OCI-LY3 (cell line): Measurements from ENCODE around the gene PILRB.

Source experiments
- H2AFZ ChIP-seq: fragments of 200-600, 300-600 bp; shearing (Covaris generic); 2 replicates; pipeline ENCODE4 v1.6.0; 2014; ENCODE audit warnings: antibody characterized with exemption, low read depth, low read length
- H3K27ac ChIP-seq: fragments of 200-600, 300-600 bp; sonication (generic); 2 replicates; pipeline ENCODE4 v1.5.1; 2014; ENCODE audit warnings: mild to moderate bottlenecking, low read length, moderate library complexity, mixed read lengths
- H3K27me3 ChIP-seq: fragments of 200-600, 300-600 bp; sonication (generic); 2 replicates; pipeline ENCODE4 v1.6.1; 2014; ENCODE audit warnings: low read depth, low read length, mixed read lengths
- H3K36me3 ChIP-seq: fragments of 200-600, 300-600 bp; sonication (generic); replicated peaks from 2 replicates; pipeline ENCODE3; 2014; ENCODE audit warnings: low read depth, low read length, mixed read lengths
- H3K4me1 ChIP-seq: fragments of 300-600, 200-600 bp; sonication (generic); 2 replicates; pipeline ENCODE4 v1.6.1; 2014; ENCODE audit warnings: low read length, mixed read lengths
- H3K4me2 ChIP-seq: fragments of 200-600, 300-600 bp; sonication (generic); 2 replicates; pipeline ENCODE4 v1.6.1; 2014; ENCODE audit warnings: low read length, mixed read lengths
- H3K4me3 ChIP-seq: fragments of 300-600, 200-600 bp; sonication (generic); 2 replicates; pipeline ENCODE4 v1.5.1; 2014; ENCODE audit warnings: antibody characterized with exemption, mild to moderate bottlenecking, low read length, moderate library complexity
- H3K79me2 ChIP-seq: fragments of 300-600, 200-600 bp; shearing (Covaris generic); 2 replicates; pipeline ENCODE4 v1.6.1; 2014; ENCODE audit warnings: mild to moderate bottlenecking, low read length, mixed read lengths
- H3K9ac ChIP-seq: fragments of 300-600, 200-600 bp; shearing (Covaris generic); 2 replicates; pipeline ENCODE4 v1.6.0; 2014; ENCODE audit warnings: mild to moderate bottlenecking, low read length, moderate library complexity
- H3K9me3 ChIP-seq: fragments of 200-600, 300-600 bp; shearing (Covaris generic); 2 replicates; pipeline ENCODE4 v1.6.1; 2014; ENCODE audit warnings: low read length, mixed read lengths; ENCODE audit not compliant: insufficient read depth
- H4K20me1 ChIP-seq: fragments of 200-600, 300-600 bp; sonication (generic); 2 replicates; pipeline ENCODE4 v1.6.1; 2016; ENCODE audit warnings: low read length, mixed read lengths; ENCODE audit not compliant: insufficient read depth
- EZH2phosphoT487 ChIP-seq: fragments of 200-600 bp; shearing (Covaris generic); IDR thresholded peaks from 2 replicates; pipeline ENCODE4 v1.6.1; 2018; ENCODE audit warnings: antibody characterized with exemption, mixed run types, low read depth
- TF ChIP-seq, protein P1 (sequence below): fragments of 200-600, 300-600 bp; sonication (generic); IDR thresholded peaks from 2 replicates; pipeline ENCODE4 v1.5.1; 2014; ENCODE audit warnings: antibody characterized with exemption, low read length, low read depth

Gene PILRB

DNA sequence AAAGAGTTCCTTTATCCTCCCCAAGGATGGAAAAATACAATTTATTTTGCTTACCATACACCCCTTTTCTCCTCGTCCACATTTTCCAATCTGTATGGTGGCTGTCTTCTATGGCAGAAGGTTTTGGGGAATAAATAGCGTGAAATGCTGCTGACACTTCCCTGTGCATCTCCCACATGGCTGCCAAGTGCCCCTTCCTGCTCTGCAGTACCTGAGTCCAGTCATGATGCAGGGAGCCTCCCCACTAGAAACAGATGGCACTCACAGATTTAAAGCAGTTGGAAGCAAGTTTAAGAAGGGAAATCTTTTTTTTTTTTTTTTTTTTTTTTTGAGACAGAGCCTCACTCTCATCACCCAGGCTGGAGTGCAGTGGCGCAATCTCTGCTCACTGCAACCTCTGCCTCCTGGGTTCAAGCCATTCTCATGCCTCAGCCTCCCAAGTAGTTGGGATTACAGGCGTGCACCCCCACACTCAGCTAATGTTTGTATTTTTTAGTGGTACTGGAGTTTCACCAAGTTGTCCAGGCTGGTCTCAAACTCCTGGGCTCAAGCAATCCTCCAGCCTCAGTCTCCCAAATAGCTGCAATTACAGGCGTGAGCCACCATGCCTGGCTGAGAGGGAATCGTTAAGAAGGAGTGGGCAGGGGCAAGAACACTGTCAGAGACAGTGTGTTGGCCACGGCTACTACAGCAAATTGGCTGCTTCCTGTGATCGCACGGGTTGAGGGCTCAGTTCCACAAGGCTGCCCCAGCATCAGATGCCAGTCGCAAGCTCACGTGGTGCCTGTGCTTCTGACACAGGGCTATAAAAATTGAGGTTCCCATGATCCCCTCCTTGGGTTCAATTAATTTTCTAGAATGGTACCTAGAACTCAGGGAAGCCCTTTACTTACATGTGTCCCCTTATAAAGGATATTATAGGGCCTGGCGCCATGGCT, 10.0 kb downstream of the PILRB start:
- H3K79me2 ChIP-seq, result no peaks in the 10 kb centered on the region
- H3K4me1 ChIP-seq, result peaks cover 78% of the 10 kb centered on the region
- no peaks in the 10 kb centered on the region for H4K20me1 ChIP-seq
- peak overlapping the region; percentile 50; the same call in 1 of the 2 replicates for H3K9ac ChIP-seq
- no peak for TF ChIP-seq EZH2phosphoT487
- TF ChIP-seq, protein P1, sequence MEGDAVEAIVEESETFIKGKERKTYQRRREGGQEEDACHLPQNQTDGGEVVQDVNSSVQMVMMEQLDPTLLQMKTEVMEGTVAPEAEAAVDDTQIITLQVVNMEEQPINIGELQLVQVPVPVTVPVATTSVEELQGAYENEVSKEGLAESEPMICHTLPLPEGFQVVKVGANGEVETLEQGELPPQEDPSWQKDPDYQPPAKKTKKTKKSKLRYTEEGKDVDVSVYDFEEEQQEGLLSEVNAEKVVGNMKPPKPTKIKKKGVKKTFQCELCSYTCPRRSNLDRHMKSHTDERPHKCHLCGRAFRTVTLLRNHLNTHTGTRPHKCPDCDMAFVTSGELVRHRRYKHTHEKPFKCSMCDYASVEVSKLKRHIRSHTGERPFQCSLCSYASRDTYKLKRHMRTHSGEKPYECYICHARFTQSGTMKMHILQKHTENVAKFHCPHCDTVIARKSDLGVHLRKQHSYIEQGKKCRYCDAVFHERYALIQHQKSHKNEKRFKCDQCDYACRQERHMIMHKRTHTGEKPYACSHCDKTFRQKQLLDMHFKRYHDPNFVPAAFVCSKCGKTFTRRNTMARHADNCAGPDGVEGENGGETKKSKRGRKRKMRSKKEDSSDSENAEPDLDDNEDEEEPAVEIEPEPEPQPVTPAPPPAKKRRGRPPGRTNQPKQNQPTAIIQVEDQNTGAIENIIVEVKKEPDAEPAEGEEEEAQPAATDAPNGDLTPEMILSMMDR, result no peak
- peak overlapping the region; percentile 98 for H3K27ac ChIP-seq
- H3K9me3 ChIP-seq, result no peaks in the 10 kb centered on the region
- no peaks in the 10 kb centered on the region for H3K27me3 ChIP-seq
- no peak overlapping the region for H2AFZ ChIP-seq
- H3K4me2 ChIP-seq, result peak overlapping the region; percentile 45
- peaks cover 17% of the 10 kb centered on the region for H3K36me3 ChIP-seq
- no peak overlapping the region for H3K4me3 ChIP-seq

DNA sequence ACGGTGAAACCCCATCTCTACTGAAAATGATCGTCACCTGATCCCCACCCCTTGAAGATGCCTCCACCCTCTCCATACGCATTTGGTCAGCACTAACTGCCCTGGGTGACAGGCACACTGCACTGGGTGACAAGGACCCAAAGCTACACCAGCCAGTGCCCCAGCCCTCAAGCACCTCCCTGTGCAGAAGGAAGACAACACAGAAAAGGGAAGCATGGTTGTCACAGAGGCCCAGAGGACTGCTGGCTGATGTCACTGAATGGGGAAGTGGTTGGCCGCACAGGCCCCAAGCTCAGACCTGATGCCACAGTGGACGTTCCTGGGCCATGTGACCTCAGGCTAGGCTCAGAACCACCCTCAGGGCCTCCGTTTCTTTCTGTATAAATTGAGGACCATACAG, 11.2 kb downstream of the PILRB start:
- no peaks in the 10 kb centered on the region for H4K20me1 ChIP-seq
- H3K36me3 ChIP-seq, result peaks cover 10% of the 10 kb centered on the region
- TF ChIP-seq, protein P1, result no peak
- no peak for TF ChIP-seq EZH2phosphoT487
- H3K4me1 ChIP-seq, result peaks cover 88% of the 10 kb centered on the region
- H3K9ac ChIP-seq, result peak overlapping the region; percentile 50; the same call in 1 of the 2 replicates
- no peaks in the 10 kb centered on the region for H3K27me3 ChIP-seq
- no peaks in the 10 kb centered on the region for H3K79me2 ChIP-seq
- peak overlapping the region; percentile 45 for H3K4me2 ChIP-seq
- no peak overlapping the region for H2AFZ ChIP-seq
- peak overlapping the region; percentile 89 for H3K27ac ChIP-seq
- H3K4me3 ChIP-seq, result no peak overlapping the region
- H3K9me3 ChIP-seq, result no peaks in the 10 kb centered on the region

DNA sequence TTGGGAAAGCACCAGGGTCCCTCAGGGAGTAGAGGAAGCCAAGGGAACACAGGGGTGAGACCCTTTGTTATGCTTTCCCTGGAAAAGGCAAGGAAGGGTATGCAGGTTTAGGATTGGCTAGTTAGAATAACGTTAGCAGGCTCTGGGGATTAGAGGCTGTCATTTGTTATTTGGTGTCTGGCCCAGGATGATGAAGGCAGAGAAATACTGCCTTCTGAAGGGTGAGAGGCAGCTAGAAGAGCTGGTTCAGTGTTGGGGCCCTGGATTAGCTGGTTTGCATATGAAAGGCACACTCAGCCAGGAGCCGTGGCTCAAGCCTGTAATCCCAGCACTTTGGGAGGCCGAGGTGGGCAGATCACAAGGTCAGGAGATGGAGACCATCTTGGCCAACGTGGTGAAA, 12.4 kb downstream of the PILRB start:
- Histone ChIP-seq H3K4me1 (peaks cover 88% of the 10 kb centered on the region), H3K27me3 (peaks cover 6% of the 10 kb centered on the region; the same call in 1 of the 2 replicates), H3K79me2 (no peaks in the 10 kb centered on the region), H3K9ac (no peak overlapping the region), H2AFZ (no peak overlapping the region), H3K4me2 (0 out of 2 replicates have a peak overlapping the region, but pooled peaks have one; percentile 10), H3K4me3 (no peak overlapping the region), H3K9me3 (no peaks in the 10 kb centered on the region), H4K20me1 (no peaks in the 10 kb centered on the region), H3K27ac (peak overlapping the region; percentile 89), H3K36me3 (peaks cover 3% of the 10 kb centered on the region)
- no peak for TF ChIP-seq EZH2phosphoT487
- TF ChIP-seq, protein P1, result no peak

DNA sequence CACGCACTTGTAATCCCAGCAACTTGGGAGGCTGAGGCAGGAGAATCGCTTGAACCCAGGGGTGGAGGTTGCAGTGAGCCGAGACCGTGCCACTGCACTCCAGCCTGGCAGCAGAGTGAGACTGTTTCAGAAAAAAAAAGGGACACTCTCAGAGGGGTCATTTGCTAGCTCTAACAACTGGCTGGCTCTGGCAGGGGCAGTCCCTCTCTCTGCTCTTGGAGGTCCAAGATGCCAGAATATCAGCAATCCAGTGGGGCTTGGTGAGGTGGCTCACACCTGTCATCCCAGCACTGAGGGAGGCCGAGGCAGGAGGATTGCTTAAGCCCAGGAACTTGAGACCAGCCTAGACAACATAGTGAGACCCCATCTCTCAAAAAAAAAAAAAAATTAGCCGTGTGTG, 12.8 kb downstream of the PILRB start:
- Histone ChIP-seq H3K4me1 (peaks cover 85% of the 10 kb centered on the region), H3K27ac (no peak overlapping the region)
- TF ChIP-seq, protein P1, result no peak
- no peak for TF ChIP-seq EZH2phosphoT487

More for the DNA sequence above, 12.8 kb downstream of the PILRB start:
- H3K4me3 ChIP-seq, result no peak overlapping the region
- no peaks in the 10 kb centered on the region for H3K9me3 ChIP-seq
- no peaks in the 10 kb centered on the region for H3K79me2 ChIP-seq
- no peak overlapping the region for H3K4me2 ChIP-seq
- H3K9ac ChIP-seq, result no peak overlapping the region
- H3K27me3 ChIP-seq, result peaks cover 6% of the 10 kb centered on the region; the same call in 1 of the 2 replicates
- no peak overlapping the region for H2AFZ ChIP-seq
- H3K36me3 ChIP-seq, result peaks cover 3% of the 10 kb centered on the region
- H4K20me1 ChIP-seq, result no peaks in the 10 kb centered on the region
